CD4-positive, alpha-beta T cell treated with Interleukin-4 for 4 hours (primary cell): ENCODE data around the gene NATD1.
A peak's percentile ranks its signal among the peaks of the same experiment; 100 is the strongest.

Experiments
- DNase-seq: peaks from one replicate; pipeline ENCODE4 v3.0.0-alpha.2; 2020

The NATD1 gene

GRCh38 chr17:21289175-21289901, 36.1 kb upstream of the NATD1 start:
- no peak for DNase-seq

- DNase-seq: peak; percentile 32
Measured at GRCh38 chr17:21288571-21289017, 35.4 kb upstream of the NATD1 start.

GRCh38 chr17:21287703-21288449, 34.7 kb upstream of the NATD1 start:
- peak; percentile 96 for DNase-seq

- DNase-seq: no peak
Measured at GRCh38 chr17:21286909-21287702, 33.9 kb upstream of the NATD1 start.

- DNase-seq: no peak
Measured at GRCh38 chr17:21286066-21286770, 33.0 kb upstream of the NATD1 start.

- DNase-seq: no peak
Measured at GRCh38 chr17:21285164-21286065, 32.2 kb upstream of the NATD1 start.

- DNase-seq: peak; percentile 96
Measured at GRCh38 chr17:21284319-21285163, 31.3 kb upstream of the NATD1 start, which contains the start of gene MAP2K3. MAP2K3 (plus strand) TSS chr17:21284711; CDS start chr17:21284921, 210 bp downstream.

GRCh38 chr17:21283482-21284318, 30.5 kb upstream of the NATD1 start:
- DNase-seq: no peak

GRCh38 chr17:21282850-21283249, 29.6 kb upstream of the NATD1 start:
- DNase-seq: no peak

- no peak for DNase-seq
Measured at GRCh38 chr17:21282231-21282630, 29.0 kb upstream of the NATD1 start.

GRCh38 chr17:21280081-21280518, 26.9 kb upstream of the NATD1 start:
- peak; percentile 84 for DNase-seq

GRCh38 chr17:21279582-21279981, 26.4 kb upstream of the NATD1 start:
- no peak for DNase-seq

- DNase-seq: no peak
Measured at GRCh38 chr17:21279198-21279535, 26.0 kb upstream of the NATD1 start.

GRCh38 chr17:21278450-21279197, 25.4 kb upstream of the NATD1 start:
- peak; percentile 61 for DNase-seq

- no peak for DNase-seq
Measured at GRCh38 chr17:21277332-21277731, 24.1 kb upstream of the NATD1 start.

GRCh38 chr17:21276264-21276588, 23.0 kb upstream of the NATD1 start:
- DNase-seq: no peak

GRCh38 chr17:21275579-21276263, 22.5 kb upstream of the NATD1 start:
- DNase-seq: peak; percentile 90

- DNase-seq: no peak
Measured at GRCh38 chr17:21275047-21275578, 21.9 kb upstream of the NATD1 start.
